Fibroblast of lung (primary cell): ENCODE data around the gene AURKB.

Source experiments
- CTCF ChIP-seq, 2 donors: IDR thresholded peaks in 1 of 2; conservative IDR thresholded peaks in 1 of 2; 1 replicate in 1 of 2; 2 replicates in 1 of 2; pipeline ENCODE4 v1.5.1; 2011 to 2012; ENCODE audit warnings: low read length in 2 of 2, control low read depth in 1 of 2, inconsistent platforms in 1 of 2, low read depth in 1 of 2, mild to moderate bottlenecking in 1 of 2
- EZH2 ChIP-seq: IDR thresholded peaks from 2 replicates; pipeline ENCODE4 v1.5.1; 2012; ENCODE audit warnings: low read length, control low read depth, mild to moderate bottlenecking; ENCODE audit errors: missing control alignments

DNA sequence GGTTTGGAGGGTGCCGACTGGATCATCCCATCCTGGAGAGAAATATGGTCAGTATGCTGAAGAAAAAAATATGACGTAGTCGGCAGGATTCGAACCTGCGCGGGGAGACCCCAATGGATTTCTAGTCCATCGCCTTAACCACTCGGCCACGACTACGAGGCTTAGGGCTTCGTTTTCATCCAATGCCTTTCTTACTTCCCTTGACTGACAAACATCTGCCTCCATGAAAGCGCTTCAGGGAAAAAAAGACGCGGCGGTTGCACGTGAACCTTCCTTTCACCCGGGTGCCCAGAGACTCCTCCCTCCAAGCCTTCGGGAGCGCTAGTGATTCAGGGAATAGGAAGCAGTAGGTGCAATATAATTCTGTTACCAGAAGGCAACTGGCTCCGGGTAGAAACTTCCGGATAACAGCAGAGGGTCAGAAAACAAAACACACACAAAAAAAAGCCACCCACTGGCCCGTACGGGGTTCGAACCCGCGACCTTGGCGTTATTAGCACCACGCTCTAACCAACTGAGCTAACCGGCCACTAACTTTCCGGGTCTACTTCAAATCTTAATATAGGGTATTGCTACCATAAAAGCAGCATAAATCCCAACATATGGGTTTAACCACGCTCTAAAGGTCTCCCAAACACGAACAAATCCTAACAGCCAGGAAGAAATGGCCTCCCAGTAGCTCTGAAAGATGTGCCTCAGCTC lies 16.3 kb upstream of the AURKB start:
- TF ChIP-seq CTCF (conservative IDR thresholded peaks at IDR 0.05 in 1 of 2, IDR thresholded peaks at IDR 0.05 in 1 of 2; ENCODE audit: low read depth in 1 of 2, low read length in 2 of 2) = no peak
- no peak for TF ChIP-seq EZH2
